Gastrocnemius medialis (tissue), 4 donors: ENCODE data around the gene UBE2D4. TPM values are rescaled to one million over a fixed set of nuclear protein-coding genes. Genes with fewer than 3 reads are reported as not detected.
"Not testable (repeated sequence)": the region's sequence is repeated elsewhere in the genome, so short reads cannot be mapped to it uniquely, and the experiment has no call there.

Experiments used
- ATAC-seq, 2 donors: fragments of 150-250 bp; one replicate each; pipeline ENCODE4 v1.9.1; 2016
- DNase-seq, 2 donors: peaks; one replicate each; pipeline ENCODE4 v3.0.0-alpha.2; 2019
- H3K27ac ChIP-seq, 4 donors: fragments of 200-600 bp; sonication (generic); 1 replicate in 1 of 4; 2 replicates in 3 of 4; pipeline ENCODE4 v1.5.1; 2016 to 2018; ENCODE audit warnings: mild to moderate bottlenecking in 2 of 4, moderate library complexity in 1 of 4
- H3K27me3 ChIP-seq, 3 donors: fragments of 200-600 bp; sonication (generic) in 2 of 3; 1 replicate in 1 of 3; 2 replicates in 2 of 3; pipeline versions ENCODE4 v1.5.1 to v1.6.0; 2016 to 2019; ENCODE audit warnings: mild to moderate bottlenecking in 1 of 3, moderate library complexity in 1 of 3
- H3K36me3 ChIP-seq, 2 donors: fragments of 200-600 bp; sonication (generic) in 1 of 2; one replicate each; pipeline ENCODE4 v1.5.1; 2017 to 2018
- H3K4me1 ChIP-seq, 2 donors: fragments of 200-600 bp; sonication (generic) in 1 of 2; one replicate each; pipeline ENCODE4 v1.5.1; 2016 to 2017; ENCODE audit warnings: mild to moderate bottlenecking in 2 of 2
- H3K4me3 ChIP-seq, 4 donors: fragments of 200-600 bp; sonication (generic) in 3 of 4; 1 replicate in 1 of 4; 2 replicates in 3 of 4; pipeline ENCODE4 v1.5.1; 2016 to 2019; ENCODE audit warnings: mild to moderate bottlenecking in 2 of 4
- H3K9me3 ChIP-seq, 3 donors: fragments of 200-600 bp; sonication (generic) in 2 of 3; 1 replicate in 1 of 3; 2 replicates in 2 of 3; pipeline ENCODE4 v1.5.1; 2016 to 2019
- POLR2A ChIP-seq, 2 donors: fragments of 450-650 bp; IDR thresholded peaks; one replicate each; pipeline ENCODE4 v1.6.1; 2017; ENCODE audit warnings: antibody characterized with exemption in 2 of 2, mild to moderate bottlenecking in 2 of 2, moderate library complexity in 2 of 2
- in situ Hi-C, 4 donors: fragments of 200-750 bp; cut with MboI; loops; one replicate each; pipeline versions ENCODE4 v1.15.0 to v1.8.0; 2017; ENCODE audit warnings: low sequenced_read_pairs in 4 of 4
- intact Hi-C: fragments of 100-400 bp; cut with DNase I; formaldehyde crosslinking; loops from one replicate; pipeline ENCODE4 v1.15.1; 2023; ENCODE audit warnings: low total_unique reads
- total RNA-seq, 4 donors: library from RNA; depleted of rRNA; stranded (reverse); fragments of >200 nt; gene quantifications; one replicate each; pipeline versions ENCODE4 v1.1.0 to v1.2.3, GENCODE V29; 2016
- TF ChIP-seq, protein P1 (sequence below), 5 experiments: fragments of 450-650 bp in 3 of 5; fragments of 200-600 bp in 2 of 5; sonication (generic) in 2 of 5; IDR thresholded peaks in 4 of 5; conservative IDR thresholded peaks in 1 of 5; 1 replicate in 4 of 5; 2 replicates in 1 of 5; pipeline ENCODE4 v1.5.1; 2016 to 2019; ENCODE audit warnings: antibody characterized with exemption in 5 of 5, mild to moderate bottlenecking in 3 of 5, moderate library complexity in 3 of 5

UBE2D4 gene
- total RNA-seq, 4 donors from 2014 or later: 71.0 to 116 (median 105) TPM

DNA sequence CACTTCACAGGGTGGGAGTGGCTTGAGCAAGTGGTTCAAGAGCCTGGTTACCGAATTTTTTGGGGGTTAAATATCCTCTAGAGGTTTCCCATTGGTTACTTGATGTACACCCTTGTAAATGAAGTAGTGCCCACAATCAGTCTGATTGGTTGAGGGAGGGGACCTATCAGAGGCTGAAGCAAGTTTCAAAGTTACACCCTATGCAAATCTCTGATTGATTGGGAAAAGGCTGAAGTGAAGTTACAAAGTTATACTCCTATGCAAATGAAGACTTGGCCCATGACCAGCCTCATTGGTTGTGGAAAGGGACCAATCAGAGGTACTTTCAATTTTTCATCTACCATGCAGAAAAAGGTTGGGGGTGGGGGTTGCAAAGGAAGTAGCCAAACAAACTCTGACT, 34.7 kb downstream of the UBE2D4 start:
- no peaks in the 10 kb centered on the region for H3K9me3 ChIP-seq
- TF ChIP-seq POLR2A (IDR thresholded peaks at IDR 0.05): no peak
- TF ChIP-seq, protein P1, sequence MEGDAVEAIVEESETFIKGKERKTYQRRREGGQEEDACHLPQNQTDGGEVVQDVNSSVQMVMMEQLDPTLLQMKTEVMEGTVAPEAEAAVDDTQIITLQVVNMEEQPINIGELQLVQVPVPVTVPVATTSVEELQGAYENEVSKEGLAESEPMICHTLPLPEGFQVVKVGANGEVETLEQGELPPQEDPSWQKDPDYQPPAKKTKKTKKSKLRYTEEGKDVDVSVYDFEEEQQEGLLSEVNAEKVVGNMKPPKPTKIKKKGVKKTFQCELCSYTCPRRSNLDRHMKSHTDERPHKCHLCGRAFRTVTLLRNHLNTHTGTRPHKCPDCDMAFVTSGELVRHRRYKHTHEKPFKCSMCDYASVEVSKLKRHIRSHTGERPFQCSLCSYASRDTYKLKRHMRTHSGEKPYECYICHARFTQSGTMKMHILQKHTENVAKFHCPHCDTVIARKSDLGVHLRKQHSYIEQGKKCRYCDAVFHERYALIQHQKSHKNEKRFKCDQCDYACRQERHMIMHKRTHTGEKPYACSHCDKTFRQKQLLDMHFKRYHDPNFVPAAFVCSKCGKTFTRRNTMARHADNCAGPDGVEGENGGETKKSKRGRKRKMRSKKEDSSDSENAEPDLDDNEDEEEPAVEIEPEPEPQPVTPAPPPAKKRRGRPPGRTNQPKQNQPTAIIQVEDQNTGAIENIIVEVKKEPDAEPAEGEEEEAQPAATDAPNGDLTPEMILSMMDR (IDR thresholded peaks at IDR 0.05 in 4 of 5, conservative IDR thresholded peaks at IDR 0.05 in 1 of 5): no peak
- no peaks in the 10 kb centered on the region for H3K4me1 ChIP-seq
- H3K36me3 ChIP-seq: peaks cover 0 to 5% of the 10 kb centered on the region in 2 donors
- DNase-seq: no peak
- in situ Hi-C loops: no loop called here
- intact Hi-C loops: no loop called here
- H3K27ac ChIP-seq: no peak overlapping the region
- H3K4me3 ChIP-seq: no peak overlapping the region
- no peaks in the 10 kb centered on the region for H3K27me3 ChIP-seq
- ATAC-seq: no peak

DNA sequence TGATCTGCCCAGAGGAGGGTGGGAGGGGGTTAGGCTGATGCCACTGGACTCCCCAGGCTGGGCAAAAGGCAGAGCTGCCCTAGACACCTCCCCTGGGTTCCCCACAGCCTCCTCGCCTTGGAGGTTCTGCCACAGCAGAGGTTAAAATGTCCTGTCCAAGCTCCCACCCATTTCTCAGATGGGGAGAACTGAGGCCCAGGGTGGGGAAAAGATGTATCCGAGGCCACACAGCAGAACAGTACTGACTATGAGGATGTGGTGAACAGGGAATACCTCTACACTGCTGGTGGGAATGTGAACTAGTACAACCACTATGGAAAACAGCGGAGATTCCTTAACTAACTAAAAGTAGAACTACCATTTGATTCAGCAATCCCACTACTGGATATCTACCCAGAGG, 40.2 kb downstream of the UBE2D4 start:
- H3K4me3 ChIP-seq, H3K36me3 ChIP-seq, in situ Hi-C loops, H3K27me3 ChIP-seq, H3K9me3 ChIP-seq, intact Hi-C loops, H3K4me1 ChIP-seq, ATAC-seq, DNase-seq, H3K27ac ChIP-seq: not testable (repeated sequence)

DNA sequence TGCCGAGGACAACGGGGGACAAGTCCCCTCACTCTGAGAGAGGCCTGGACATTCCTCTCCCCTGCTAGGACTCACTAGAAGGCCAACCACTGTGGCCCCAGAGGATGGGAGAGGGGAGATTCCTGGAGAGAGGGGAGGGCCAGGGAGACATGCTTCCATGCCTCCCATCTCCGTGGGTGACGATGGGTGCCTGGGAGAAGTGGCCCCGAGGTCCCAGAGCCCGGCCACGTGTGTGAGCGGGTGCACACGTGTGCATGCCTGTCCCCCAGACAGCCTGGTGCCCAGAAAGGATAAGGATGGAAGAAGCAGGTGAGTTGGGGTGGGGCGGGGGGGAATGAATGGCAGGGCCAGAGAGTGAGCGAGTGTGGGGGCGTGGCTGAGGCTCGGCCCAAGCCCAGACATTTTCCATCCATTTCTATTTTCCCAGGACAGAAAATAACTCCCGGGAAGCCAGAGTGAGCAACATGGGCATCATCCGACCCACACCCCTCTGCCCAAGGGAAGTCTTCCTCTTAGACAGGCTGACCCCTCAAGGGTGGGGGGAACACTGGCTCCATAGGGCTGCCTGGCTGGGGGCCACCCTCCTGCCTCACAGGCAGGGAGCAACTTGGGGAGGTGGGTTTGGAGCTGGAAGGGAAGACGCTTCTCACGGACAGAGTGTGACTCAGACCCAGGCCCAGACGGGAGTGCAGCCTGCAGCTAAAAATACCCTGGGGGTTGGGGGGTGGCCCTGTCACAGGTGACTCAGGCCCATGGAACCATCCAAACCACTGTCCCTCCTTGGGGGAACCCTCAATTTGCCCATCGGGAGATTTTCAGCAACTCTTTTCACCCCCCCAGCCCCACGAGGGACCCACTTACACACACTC, 42.2 kb downstream of the UBE2D4 start:
- H3K9me3 ChIP-seq, in situ Hi-C loops, intact Hi-C loops, H3K4me1 ChIP-seq, H3K36me3 ChIP-seq, H3K27ac ChIP-seq, DNase-seq, H3K27me3 ChIP-seq, H3K4me3 ChIP-seq: not testable (repeated sequence)
- ATAC-seq: peak; percentile 81 to 89

DNA sequence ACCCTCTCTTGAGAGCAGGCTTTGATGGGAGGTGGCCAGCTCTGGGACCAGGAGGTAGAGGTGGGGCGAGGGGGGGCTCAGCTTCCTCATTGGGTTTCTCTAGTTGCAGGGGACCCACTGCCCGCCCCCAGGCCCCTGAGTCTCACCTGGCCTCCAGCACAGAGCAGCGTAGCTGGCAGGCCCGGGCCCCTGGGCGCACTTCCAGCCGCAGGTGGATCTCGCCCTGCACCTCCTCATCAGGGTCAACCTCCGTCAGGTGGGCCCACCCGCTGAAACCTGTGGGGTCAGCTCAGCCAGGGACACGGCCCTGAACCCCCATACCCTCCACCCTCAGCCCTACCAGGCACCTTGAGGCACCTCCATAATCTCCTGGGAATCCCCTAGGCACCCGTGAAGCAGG, 43.4 kb downstream of the UBE2D4 start:
- H3K9me3 ChIP-seq, H3K36me3 ChIP-seq, H3K27ac ChIP-seq, H3K27me3 ChIP-seq, H3K4me3 ChIP-seq, ATAC-seq, H3K4me1 ChIP-seq, DNase-seq, intact Hi-C loops, in situ Hi-C loops: not testable (repeated sequence)

- H3K9me3 ChIP-seq, H3K27ac ChIP-seq, H3K4me3 ChIP-seq, intact Hi-C loops, H3K4me1 ChIP-seq, H3K36me3 ChIP-seq, in situ Hi-C loops, H3K27me3 ChIP-seq: not testable (repeated sequence)
- ATAC-seq (peak; percentile 33 to 34), DNase-seq (peak in 1 of 2 donors; percentile 38)
These were observed 44.5 kb downstream of the UBE2D4 start for GRCh38 chr7:43970698-43971097.

DNA sequence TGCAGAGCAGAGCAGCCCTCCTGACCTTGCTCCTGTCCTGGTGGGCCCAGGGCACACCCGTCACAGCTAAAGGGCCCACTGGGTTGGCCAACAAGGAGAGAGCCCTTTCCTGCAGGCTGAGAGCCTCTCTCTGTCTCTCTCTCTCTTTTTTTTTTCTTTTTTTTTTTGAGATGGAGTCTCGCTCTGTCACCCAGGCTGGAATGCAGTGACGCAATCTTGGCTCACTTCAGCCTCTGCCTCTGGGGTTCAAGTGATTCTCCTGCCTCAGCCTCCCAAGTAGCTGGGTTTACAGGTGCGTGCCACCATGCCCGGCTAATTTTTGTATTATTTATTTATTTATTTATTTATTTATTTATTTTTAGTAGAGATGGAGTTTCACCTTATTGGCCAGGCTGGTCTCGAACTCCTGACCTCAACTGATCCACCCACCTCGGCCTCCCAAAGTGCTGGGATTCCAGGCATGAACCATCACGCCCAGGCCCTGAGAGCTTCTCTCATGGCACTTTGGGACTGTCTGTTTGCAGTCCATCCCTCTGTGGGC, 47.9 kb downstream of the UBE2D4 start:
- H3K27me3 ChIP-seq, H3K36me3 ChIP-seq, intact Hi-C loops, DNase-seq, H3K4me1 ChIP-seq, H3K4me3 ChIP-seq, H3K9me3 ChIP-seq, H3K27ac ChIP-seq, ATAC-seq, in situ Hi-C loops: not testable (repeated sequence)

GRCh38 chr7:43974725-43975482, 48.7 kb downstream of the UBE2D4 start:
- H3K9me3 ChIP-seq, H3K4me3 ChIP-seq, DNase-seq, ATAC-seq, H3K27me3 ChIP-seq, H3K36me3 ChIP-seq, intact Hi-C loops, in situ Hi-C loops, H3K4me1 ChIP-seq, H3K27ac ChIP-seq: not testable (repeated sequence)
